GM19452 (cell line): ENCODE results near the gene SLCO2A1.
A peak's percentile ranks its signal among the peaks of the same experiment; 100 is the strongest.

Experiments used
- ATAC-seq: cut with Tn5 transposase; IDR thresholded peaks from one replicate; pipeline ENCODE4 v1.9.1; 2021; ENCODE audit not compliant: unreplicated experiment

The SLCO2A1 gene

DNA sequence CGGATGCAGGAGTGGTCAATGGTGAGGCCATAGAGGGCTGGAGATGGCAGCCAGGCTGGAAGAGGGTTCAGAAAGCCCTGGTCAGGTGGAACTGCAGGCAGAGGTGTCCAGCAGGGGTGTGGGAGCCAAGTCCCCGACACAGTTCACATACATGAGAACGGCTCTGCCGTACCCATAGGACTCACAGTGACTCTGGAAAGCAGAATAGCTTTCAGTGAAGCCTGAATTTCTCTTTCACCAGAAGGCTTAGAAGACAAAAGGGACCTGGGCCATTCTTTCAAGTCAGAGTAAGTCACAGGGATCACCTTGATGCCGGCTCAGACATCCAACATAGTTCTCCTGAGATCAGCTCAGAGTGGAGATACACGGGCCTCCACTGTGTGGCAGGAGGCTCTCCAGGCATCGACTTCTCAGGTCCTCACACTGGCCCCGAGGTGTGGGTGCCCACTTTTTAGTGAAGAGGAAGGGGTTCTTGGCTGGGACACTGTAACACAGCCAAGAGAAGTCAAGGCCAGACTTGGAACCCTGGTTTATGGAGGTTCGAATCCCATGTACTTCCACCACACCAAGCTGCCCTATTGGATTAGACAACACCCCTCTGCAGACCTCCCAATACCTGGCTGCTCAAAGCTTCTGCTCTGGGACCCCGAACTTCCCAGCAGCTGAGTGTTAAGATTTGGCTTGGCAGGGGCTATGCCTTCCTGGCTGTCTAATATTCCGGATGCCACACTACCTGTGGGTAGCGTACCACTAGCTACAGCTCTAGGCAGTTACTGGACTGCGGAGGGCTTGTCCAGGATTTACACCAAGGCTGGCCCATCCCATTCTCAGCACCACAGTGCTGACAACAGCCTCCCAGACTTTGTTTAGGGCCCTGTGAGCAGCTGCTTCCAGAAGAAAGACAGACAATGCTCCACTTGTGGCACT is 93.6 kb downstream of the SLCO2A1 start:
- no peak for ATAC-seq

DNA sequence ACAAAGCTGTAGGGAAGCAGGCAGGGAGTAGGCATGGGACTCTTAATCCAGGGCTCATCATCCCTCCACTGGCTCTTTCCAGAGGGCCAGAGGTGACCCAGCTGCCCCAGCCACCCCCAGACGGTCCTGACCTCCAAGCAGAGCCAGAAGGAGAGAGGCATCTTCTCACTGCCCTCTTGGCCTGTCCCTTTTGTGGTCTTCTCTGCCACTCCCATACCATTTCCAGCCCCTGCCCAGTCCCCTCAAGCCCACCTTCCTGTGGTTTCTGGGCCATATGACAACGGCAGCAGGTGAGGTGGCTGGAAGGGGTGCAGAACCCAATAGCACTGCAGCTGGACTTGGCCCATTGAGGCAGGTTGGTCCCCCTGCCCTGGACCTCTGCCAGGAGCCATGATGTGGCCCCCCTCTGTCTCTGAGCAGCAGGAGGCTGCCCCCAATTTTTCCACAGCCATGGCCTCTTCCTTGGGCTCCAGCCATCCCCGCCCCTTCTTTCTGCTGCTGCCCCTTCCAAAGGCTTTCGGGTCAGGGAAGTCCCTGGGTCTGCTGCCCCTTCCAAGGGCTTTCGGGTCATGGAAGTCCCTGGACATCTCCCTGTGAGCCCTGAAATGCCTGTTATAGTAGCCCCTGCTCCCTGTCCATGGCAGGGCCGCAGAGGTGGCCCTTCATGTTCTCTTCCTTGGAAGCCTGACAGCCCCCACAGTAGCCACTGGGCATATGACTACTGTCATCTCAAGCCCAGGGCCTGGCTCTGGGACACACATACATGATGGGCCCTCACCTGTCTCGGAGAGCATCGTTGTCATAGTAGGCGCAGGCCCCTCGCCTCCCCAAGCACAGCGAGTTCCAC is 94.5 kb downstream of the SLCO2A1 start:
- no peak for ATAC-seq

DNA sequence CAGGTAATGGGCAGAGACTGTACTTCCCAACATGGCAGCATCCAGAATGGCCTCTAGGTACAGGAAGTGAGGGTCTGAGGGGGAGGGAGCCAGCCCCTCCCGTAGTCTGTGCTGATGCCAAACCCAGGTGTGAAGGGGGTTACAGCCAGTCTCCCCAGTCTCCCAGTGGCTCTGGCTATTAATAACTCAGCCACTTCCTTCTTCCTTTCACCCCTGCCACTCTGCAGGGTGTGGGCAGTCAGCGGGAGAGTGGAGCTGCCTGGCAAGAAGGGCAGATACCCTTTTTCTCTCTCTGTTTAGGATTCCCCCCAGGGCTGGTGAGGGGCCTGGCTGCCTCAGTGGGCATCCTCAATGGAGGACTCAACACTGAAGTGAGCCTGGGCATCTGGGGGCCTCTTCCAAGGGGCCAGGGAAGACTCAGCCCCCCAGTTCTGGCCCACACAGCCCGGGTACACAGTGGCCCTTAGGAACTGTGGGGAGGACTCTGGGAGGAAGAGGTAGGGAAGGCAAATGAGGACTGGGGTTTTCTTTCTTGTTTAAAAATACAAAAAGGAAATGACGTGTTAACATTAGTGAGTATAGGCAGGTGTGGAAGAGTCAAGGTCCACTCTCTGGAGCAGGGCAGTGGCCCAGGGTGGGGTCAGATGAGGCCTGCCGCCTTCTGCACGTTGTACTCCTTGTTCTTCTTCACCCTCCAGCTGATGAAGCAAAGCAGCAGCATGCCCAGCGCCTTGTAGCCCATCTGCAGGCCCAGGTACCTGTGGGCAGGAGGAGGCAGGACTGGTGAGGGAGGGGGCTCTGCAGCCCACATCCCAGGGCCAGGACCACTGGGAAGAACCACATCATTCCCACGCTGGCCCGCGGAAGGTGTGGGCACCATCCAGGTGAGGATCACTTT is 95.4 kb downstream of the SLCO2A1 start:
- no peak for ATAC-seq

DNA sequence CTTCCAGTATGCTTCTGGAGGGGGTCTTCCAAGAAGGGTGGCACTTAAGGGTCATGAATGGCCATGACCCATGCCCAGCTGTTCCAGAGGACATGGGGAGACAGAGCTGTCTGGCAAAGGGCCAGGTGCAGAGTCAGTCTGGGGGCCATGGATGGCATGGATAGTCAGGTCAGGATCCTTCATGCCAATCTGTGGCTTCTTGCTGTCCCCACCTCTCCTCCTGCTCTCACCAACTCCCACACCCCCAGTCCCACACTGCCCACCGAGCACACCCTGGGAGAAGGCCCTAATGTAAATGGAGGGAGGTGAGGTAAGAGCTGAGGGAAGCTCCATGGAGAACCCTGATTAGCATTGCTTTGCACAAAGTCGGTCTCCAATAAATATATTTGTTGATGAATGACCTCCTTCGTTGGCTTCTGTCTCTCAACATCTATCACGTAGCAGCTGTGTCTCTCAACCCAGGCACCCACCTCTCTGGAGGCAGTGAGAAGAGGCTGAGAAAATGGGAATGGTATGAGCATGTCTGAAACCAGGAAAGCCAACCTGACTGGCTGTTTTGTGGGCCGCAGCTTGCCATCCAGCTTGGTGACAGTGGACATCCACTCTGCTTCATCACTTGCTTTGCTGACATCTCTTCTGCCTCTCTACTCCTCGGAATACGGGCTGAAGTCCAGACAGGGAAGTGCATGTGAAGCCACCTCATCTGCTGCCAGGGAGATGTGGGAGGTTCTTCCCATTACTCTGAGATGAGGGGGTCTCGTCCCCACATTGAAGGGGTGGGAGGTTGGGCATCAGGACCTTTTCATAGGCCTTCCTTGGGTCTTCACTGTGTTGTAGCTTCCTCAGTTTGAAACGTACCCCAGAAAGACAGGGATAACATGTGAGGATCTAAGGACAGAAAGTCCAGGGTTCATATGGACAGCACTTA is 96.4 kb downstream of the SLCO2A1 start:
- no peak for ATAC-seq

DNA sequence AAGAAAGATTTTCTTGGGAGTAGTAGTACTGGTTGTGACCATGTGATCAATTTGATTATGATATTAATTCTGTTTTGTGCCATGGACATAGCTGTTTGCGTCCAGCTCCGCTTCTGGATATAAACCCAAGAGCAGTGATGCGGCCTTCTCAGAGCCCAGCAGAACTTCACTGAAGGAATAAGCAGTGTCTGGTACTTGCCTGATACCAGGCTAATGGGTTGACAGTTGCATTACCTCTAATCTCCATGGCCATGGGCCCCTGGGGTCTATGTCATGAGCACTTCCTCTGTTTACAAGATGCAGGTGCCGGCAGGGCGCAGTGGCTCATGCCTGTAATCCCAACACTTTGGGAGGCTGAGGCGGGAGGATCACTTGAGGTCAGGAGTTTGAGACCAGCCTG is 97.7 kb downstream of the SLCO2A1 start:
- no peak for ATAC-seq

DNA sequence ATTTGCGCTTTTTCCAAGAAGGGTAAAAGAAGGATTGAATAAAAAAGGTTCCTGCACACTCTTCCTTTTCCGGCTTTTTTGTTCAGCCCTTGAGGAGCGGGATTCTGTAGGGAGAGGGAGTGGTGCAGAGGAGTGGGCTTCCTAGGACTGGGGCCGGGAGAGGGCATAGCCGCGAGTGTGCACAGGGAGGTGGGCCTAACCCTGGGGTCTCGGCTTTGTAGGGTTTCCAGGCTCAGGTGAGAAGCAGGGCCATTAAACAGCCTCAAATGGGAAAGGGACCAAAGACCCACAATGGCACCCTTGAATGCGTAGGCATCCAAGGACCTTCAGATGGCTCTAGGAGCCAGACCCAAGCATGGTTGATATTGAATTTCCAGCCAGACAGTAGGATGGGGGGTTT is 98.6 kb downstream of the SLCO2A1 start:
- no peak for ATAC-seq

DNA sequence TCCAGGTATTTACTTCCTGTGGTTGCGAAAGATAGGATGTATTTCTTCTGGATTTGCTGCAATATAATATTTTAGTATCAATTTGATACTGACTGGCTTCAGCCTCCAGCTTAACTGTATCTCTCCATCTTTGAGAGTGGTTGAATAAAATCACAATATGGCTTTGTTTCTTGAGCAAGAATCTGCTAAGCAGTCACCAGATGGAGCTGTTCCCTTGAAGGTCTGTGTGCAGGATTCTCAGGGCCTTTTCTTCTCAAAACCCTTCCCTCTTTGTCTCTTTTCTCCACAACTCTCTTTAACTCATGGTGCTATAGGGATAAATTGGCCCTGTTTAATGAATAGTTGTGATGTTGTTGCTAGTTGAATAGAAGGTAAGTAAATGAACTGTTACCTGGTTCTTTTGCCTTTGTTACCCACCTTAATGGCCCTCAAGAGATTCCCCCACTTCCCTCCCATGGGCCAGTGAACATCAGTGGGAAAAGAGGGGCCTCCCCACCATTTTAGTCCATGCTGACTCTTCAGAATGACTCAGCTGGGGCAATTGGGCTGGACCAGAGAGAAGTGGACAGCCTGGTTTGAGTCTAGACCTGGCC is 99.3 kb downstream of the SLCO2A1 start:
- ATAC-seq, result no peak

DNA sequence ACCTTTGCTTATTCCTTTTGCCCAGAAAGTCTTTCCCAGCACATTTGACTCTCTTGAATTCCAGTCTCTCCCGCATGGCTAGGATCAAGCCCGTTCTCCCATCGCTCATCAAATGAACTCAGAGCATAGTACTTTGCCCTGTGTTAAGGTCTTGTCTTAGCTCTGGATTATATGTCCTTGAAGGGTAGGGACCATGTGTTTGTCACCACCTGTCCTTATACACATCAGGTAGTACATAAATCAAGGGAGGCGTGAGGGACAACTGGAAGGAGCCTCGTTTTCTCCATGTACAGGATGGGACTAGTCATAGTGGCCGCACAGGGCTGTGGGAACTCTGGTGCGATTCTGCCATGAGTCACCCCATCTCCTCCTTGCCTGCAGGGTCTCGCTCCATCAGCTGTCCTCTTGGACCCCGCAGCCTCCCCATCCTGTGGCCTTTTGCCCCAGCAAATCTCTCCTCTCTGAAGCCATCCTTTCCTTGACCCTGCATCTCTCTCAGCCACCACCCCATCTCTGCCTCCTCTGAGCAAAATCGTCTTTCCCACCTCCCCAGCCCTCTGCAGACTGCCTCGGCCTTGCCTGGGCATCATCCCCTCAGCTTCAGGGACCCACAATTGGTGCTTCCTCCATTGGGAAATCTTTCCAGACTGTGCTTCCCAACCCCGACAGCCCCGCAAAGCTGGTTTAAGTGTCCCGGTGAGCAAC is 100.7 kb downstream of the SLCO2A1 start:
- ATAC-seq, result no peak

DNA sequence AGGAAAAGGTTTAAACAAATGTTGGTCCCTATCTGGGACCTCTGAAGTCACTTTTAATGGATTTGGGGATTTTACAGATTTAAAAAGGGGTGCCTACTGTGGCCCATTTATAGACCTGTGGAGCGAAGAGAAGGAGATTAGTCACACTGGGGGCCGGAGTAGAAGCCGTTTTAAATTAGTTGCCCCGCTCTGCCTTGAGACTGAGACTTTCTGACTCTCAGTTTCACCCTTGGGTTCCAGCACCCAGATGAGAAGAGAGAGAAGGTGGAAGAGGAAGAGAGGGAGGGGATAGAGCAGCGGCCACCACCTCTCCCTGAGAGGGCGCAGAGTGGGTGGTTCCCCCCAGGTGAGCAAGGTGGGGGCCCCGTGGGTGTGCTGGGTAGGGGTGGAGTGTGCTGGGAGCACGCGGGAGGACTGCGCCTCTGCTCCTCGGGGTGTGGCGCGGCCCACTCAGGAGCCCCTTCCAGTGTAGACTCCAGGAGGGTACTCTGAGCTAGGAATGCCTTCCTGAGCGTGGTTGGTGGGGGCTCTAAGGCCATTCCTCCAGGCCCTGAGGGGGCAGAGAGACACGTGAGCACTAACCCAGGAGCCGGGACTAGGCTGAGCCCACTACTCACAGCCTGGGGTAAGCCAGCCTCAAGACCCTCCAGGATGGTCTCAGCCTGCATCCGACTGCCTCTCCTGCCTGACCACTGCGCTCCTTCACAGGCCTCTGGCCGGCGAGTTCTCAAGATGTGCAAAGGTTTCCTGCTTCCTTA is 101.4 kb downstream of the SLCO2A1 start:
- no peak for ATAC-seq

DNA sequence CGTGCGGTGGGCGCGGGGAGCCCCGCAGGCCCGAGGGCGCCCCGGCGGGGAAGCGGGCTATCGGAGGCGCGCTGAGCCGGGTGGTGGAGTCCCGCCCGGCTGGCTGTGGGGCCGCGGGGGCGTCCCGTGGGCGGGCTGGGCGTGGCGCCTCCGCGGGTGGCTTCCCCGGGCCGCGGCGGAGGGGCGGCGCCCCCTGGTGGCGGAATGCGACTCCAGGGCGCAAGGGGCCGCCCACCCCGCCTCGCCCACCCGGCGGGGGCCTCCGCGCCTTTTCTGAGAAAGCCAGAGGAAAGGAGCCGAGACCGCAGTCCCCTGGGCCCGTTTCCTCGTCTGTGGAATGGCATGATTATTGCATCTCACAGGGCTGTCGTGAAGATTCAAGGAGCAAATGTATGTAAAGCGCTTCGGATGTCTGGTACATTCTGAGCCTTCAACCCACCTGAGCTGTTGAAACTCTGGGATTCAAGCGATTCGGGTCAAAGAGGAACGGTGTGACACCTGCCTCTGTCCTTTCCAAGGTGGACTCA is 102.1 kb downstream of the SLCO2A1 start:
- peak; percentile 56 for ATAC-seq

DNA sequence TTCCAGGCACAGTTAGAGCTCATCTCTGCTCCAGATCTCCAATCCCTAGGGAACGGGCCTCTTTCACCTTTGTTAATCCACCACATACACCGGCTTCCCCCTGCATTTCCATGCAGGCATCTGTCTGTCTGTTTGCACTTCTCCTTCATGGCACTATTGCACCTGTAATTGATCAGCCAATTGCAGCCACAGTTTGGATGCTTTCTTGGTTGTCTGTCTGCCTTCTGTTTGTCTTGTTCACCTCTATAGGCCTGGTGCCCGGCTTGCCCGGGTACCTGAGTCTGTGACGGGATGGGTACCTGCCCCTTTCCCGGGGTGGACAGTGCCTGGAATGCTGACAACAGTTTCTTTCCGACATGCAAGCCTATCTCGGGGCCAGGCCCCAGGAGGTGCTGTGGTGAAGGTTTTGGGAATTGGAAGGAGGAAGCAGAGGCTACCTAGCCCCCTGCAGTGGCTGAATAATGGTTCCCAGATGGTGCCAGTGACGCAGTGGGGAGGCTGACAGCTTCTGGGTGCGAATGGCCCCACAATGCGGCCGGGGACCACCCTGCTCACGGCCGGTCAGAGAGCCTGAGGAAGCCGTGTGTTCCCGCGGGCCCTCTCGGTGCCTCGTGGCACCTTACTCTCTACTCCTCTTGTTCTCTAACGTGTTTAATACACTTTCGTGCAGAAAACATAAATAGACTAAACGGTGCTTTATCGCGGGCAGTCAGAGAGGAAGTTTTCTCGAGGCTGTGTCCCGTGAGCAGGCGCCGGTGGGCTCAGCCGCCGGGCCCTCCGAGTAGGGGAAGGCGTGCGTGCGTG is 102.8 kb downstream of the SLCO2A1 start:
- ATAC-seq, result peak; percentile 17

DNA sequence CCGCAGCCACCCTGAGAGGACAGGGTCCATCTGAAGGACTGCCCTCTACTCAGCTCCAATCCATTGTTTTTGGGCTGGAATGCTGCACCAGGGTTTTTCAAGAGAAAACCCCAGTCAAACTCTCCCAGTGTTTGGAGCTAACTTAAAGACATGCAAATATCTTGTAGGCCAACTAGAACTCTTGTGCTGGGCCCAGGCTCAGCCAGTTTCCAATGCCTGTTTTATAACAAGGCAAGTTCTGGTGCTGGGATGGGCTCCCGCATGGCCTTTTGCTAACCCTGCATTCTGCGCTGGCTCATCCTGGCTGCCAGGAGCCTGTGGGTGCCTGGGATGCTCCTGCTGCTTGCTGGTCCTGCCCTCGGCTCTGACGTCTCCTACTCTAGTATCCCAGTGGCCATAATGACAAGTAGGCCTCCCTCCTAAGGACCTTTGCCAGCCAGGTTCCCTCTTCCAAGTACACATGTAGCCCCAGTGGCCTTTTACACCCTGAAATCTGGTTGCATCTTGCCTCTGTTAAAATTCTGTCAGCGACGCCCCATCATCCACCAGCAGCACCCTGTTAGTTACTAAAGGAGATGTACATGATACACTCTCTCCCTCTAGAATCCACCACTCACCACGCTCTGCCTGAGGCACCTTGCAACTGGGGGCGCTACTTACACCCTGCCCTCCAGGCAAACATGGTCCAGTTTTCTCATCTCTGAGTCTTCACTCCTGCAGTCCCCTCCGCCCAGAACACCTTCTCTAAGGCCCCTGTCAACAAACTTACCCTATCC is 103.6 kb downstream of the SLCO2A1 start:
- ATAC-seq, result no peak

DNA sequence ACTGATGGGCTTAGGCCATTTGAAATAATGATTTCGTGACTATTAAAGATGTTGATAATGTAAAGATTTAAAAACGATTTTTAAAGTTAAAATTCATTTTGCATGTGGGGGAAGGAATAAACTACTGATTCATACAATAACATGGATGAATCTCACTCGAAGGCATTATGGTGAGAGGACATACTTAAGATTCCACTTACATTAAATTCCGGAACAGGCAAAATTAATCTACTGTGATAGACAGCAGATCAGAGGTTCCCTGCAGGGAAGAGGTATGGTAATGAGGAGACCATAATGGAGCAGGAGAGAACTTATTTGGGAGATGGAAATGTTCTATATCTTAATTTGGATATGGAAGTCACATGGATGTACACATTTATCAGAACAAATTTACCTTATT is 105.7 kb downstream of the SLCO2A1 start:
- no peak for ATAC-seq

DNA sequence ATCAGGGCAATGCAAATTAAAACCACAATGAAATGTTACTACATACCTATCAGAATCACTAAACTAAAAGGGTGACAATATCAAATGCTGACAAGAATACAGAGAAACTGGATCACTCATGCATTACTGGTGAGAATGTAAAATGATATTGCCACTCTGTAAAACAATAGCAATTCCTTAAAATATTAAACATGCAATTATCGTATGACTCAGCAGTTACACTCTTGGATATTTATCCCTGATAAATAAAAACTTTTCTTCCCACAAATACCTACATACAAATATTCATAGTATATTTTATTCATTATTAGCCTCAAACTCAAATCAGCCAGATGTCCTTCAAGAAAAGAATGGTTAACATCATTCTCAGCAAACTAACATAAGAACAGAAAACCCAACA is 108.1 kb downstream of the SLCO2A1 start:
- no peak for ATAC-seq

DNA sequence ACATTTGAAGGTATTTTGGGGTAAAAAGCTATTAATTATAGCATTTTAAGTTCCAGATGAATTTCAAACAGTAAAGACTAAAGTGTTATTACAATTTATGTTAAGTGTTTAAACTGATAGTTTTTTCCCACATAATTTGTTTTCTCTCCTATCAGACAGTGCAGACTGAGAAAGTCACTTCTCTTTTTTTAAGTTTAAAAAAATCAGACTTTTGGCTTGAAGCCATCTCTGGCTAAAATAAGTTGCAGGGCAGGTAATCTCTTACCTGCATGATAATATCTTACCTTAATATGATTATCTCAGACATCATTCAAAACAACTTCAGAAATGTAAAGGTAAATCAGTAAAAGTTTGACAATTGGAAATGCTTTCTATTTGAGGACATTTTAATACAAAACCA is 112.6 kb downstream of the SLCO2A1 start:
- no peak for ATAC-seq
